Stimulated activated effector memory CD8-positive, alpha-beta T cell treated with anti-CD3 and anti-CD28 coated beads, Interleukin-12 subunit alpha, Interleukin-12 subunit beta, amount 100 ng/mL, for 72 hours (primary cell): ENCODE results near the gene PGM1.
A peak's percentile ranks its signal among the peaks of the same experiment; 100 is the strongest.

ENCODE experiments used
- ATAC-seq: fragments of 150-1000 bp; cut with Tn5 transposase; 2 replicates; pipeline ENCODE4 v1.10.0; 2021
- DNase-seq, 2 donors: peaks; one replicate each; pipeline ENCODE4 v3.0.0; 2021 to 2022; ENCODE audit warnings: low spot score in 2 of 2
- H3K27ac Mint-ChIP-seq: one replicate; pipeline ENCODE4 v1.8.0; 2022; ENCODE audit warnings: mild to moderate bottlenecking, mixed read lengths
- H3K36me3 Mint-ChIP-seq: one replicate; pipeline ENCODE4 v1.8.0; 2022; ENCODE audit warnings: mild to moderate bottlenecking, mixed read lengths
- H3K4me1 Mint-ChIP-seq: one replicate; pipeline ENCODE4 v1.8.0; 2022; ENCODE audit warnings: mixed read lengths
- H3K4me3 Mint-ChIP-seq: one replicate; pipeline ENCODE4 v1.8.0; 2022; ENCODE audit warnings: mild to moderate bottlenecking, mixed read lengths
- H3K9me3 Mint-ChIP-seq: one replicate; pipeline ENCODE4 v1.8.0; 2022; ENCODE audit warnings: mixed read lengths

PGM1 gene

GRCh38 chr1:63662841-63663240 is 69.6 kb downstream of the PGM1 start:
- DNase-seq (no peak), ATAC-seq (no peak)
- Mint-ChIP-seq H3K9me3 (no peaks in the 10 kb centered on the region), H3K4me3 (no peak overlapping the region), H3K27ac (no peak overlapping the region), H3K4me1 (no peaks in the 10 kb centered on the region), H3K36me3 (peaks cover 24% of the 10 kb centered on the region)

- H3K9me3 Mint-ChIP-seq = no peaks in the 10 kb centered on the region
- no peak for DNase-seq
- peaks cover 19% of the 10 kb centered on the region for H3K36me3 Mint-ChIP-seq
- no peak for ATAC-seq
- H3K27ac Mint-ChIP-seq = no peak overlapping the region
- no peaks in the 10 kb centered on the region for H3K4me1 Mint-ChIP-seq
- H3K4me3 Mint-ChIP-seq = no peak overlapping the region
Measured at GRCh38 chr1:63663301-63663700, 70.1 kb downstream of the PGM1 start.

- DNase-seq (no peak), ATAC-seq (no peak)
- Mint-ChIP-seq H3K4me1 (no peaks in the 10 kb centered on the region), H3K4me3 (no peak overlapping the region), H3K27ac (no peak overlapping the region), H3K36me3 (peaks cover 13% of the 10 kb centered on the region), H3K9me3 (no peaks in the 10 kb centered on the region)
Measured at GRCh38 chr1:63663873-63664272, 70.7 kb downstream of the PGM1 start.

- Mint-ChIP-seq H3K4me1 (no peaks in the 10 kb centered on the region), H3K9me3 (no peaks in the 10 kb centered on the region), H3K36me3 (peaks cover 5% of the 10 kb centered on the region), H3K27ac (no peak overlapping the region), H3K4me3 (no peak overlapping the region)
- no peak for ATAC-seq
- no peak for DNase-seq
Measured at GRCh38 chr1:63664742-63665141, 71.5 kb downstream of the PGM1 start.

- no peaks in the 10 kb centered on the region for H3K4me1 Mint-ChIP-seq
- DNase-seq (no peak), ATAC-seq (no peak)
- H3K36me3 Mint-ChIP-seq = peaks cover 5% of the 10 kb centered on the region
- H3K27ac Mint-ChIP-seq = no peak overlapping the region
- H3K4me3 Mint-ChIP-seq = no peak overlapping the region
- no peaks in the 10 kb centered on the region for H3K9me3 Mint-ChIP-seq
Measured at GRCh38 chr1:63665410-63665809, 72.2 kb downstream of the PGM1 start.

- ATAC-seq (no peak), DNase-seq (no peak)
- Mint-ChIP-seq H3K27ac (no peak overlapping the region), H3K4me1 (no peaks in the 10 kb centered on the region), H3K36me3 (peaks cover 5% of the 10 kb centered on the region), H3K9me3 (no peaks in the 10 kb centered on the region), H3K4me3 (no peak overlapping the region)
Measured at GRCh38 chr1:63665824-63666223, 72.6 kb downstream of the PGM1 start.

GRCh38 chr1:63668298-63668697 is 75.1 kb downstream of the PGM1 start:
- H3K36me3 Mint-ChIP-seq = no peaks in the 10 kb centered on the region
- ATAC-seq (peak; percentile 56), DNase-seq (no peak)
- no peaks in the 10 kb centered on the region for H3K9me3 Mint-ChIP-seq
- no peaks in the 10 kb centered on the region for H3K4me1 Mint-ChIP-seq
- no peak overlapping the region for H3K4me3 Mint-ChIP-seq
- H3K27ac Mint-ChIP-seq = no peak overlapping the region

GRCh38 chr1:63669151-63669961 is 76.1 kb downstream of the PGM1 start:
- no peak overlapping the region for H3K4me3 Mint-ChIP-seq
- H3K4me1 Mint-ChIP-seq = no peaks in the 10 kb centered on the region
- no peaks in the 10 kb centered on the region for H3K36me3 Mint-ChIP-seq
- H3K27ac Mint-ChIP-seq = no peak overlapping the region
- ATAC-seq = no peak
- H3K9me3 Mint-ChIP-seq = no peaks in the 10 kb centered on the region
- no peak for DNase-seq

GRCh38 chr1:63670164-63670563 is 77.0 kb downstream of the PGM1 start:
- Mint-ChIP-seq H3K4me1 (no peaks in the 10 kb centered on the region), H3K27ac (no peak overlapping the region), H3K36me3 (no peaks in the 10 kb centered on the region), H3K9me3 (no peaks in the 10 kb centered on the region), H3K4me3 (no peak overlapping the region)
- no peak for DNase-seq
- ATAC-seq = no peak

- ATAC-seq = no peak
- DNase-seq = no peak
- Mint-ChIP-seq H3K36me3 (no peaks in the 10 kb centered on the region), H3K4me3 (no peak overlapping the region), H3K4me1 (no peaks in the 10 kb centered on the region), H3K9me3 (no peaks in the 10 kb centered on the region), H3K27ac (no peak overlapping the region)
Measured at GRCh38 chr1:63671514-63671913, 78.3 kb downstream of the PGM1 start.

GRCh38 chr1:63674238-63674864 is 81.1 kb downstream of the PGM1 start:
- Mint-ChIP-seq H3K4me3 (no peak overlapping the region), H3K27ac (no peak overlapping the region), H3K4me1 (no peaks in the 10 kb centered on the region), H3K36me3 (no peaks in the 10 kb centered on the region), H3K9me3 (no peaks in the 10 kb centered on the region)
- no peak for DNase-seq
- peak; percentile 49 for ATAC-seq

- DNase-seq = no peak
- no peak overlapping the region for H3K27ac Mint-ChIP-seq
- no peak for ATAC-seq
- H3K9me3 Mint-ChIP-seq = no peaks in the 10 kb centered on the region
- H3K4me3 Mint-ChIP-seq = no peak overlapping the region
- no peaks in the 10 kb centered on the region for H3K36me3 Mint-ChIP-seq
- H3K4me1 Mint-ChIP-seq = no peaks in the 10 kb centered on the region
Measured at GRCh38 chr1:63674865-63675419, 81.7 kb downstream of the PGM1 start.

GRCh38 chr1:63675420-63675931 is 82.3 kb downstream of the PGM1 start:
- no peaks in the 10 kb centered on the region for H3K9me3 Mint-ChIP-seq

GRCh38 chr1:63677497-63677896 is 84.3 kb downstream of the PGM1 start:
- no peak for ATAC-seq
- no peaks in the 10 kb centered on the region for H3K36me3 Mint-ChIP-seq

More at GRCh38 chr1:63675420-63675931, 82.3 kb downstream of the PGM1 start:
- ATAC-seq (no peak), DNase-seq (no peak)
- no peaks in the 10 kb centered on the region for H3K36me3 Mint-ChIP-seq
- no peak overlapping the region for H3K27ac Mint-ChIP-seq
- no peaks in the 10 kb centered on the region for H3K4me1 Mint-ChIP-seq
- no peak overlapping the region for H3K4me3 Mint-ChIP-seq

GRCh38 chr1:63678200-63678599 is 85.0 kb downstream of the PGM1 start:
- Mint-ChIP-seq H3K9me3 (no peaks in the 10 kb centered on the region), H3K4me1 (no peaks in the 10 kb centered on the region), H3K27ac (no peak overlapping the region), H3K36me3 (no peaks in the 10 kb centered on the region), H3K4me3 (no peak overlapping the region)
- ATAC-seq (no peak), DNase-seq (no peak)

More at GRCh38 chr1:63677497-63677896, 84.3 kb downstream of the PGM1 start:
- H3K9me3 Mint-ChIP-seq = no peaks in the 10 kb centered on the region
- no peak overlapping the region for H3K27ac Mint-ChIP-seq
- no peaks in the 10 kb centered on the region for H3K4me1 Mint-ChIP-seq
- H3K4me3 Mint-ChIP-seq = no peak overlapping the region
- no peak for DNase-seq

- DNase-seq = no peak
- Mint-ChIP-seq H3K9me3 (no peaks in the 10 kb centered on the region), H3K4me1 (no peaks in the 10 kb centered on the region), H3K27ac (no peak overlapping the region), H3K36me3 (no peaks in the 10 kb centered on the region), H3K4me3 (no peak overlapping the region)
- no peak for ATAC-seq
Measured at GRCh38 chr1:63679076-63679475, 85.9 kb downstream of the PGM1 start.
